GM21576 (cell line): ENCODE measurements around the gene MYEOV.

Experiments used
- ATAC-seq: cut with Tn5 transposase; IDR thresholded peaks from one replicate; pipeline ENCODE4 v1.9.1; 2021; ENCODE audit warnings: mild to moderate bottlenecking, moderate library complexity; ENCODE audit not compliant: unreplicated experiment

Gene MYEOV

DNA sequence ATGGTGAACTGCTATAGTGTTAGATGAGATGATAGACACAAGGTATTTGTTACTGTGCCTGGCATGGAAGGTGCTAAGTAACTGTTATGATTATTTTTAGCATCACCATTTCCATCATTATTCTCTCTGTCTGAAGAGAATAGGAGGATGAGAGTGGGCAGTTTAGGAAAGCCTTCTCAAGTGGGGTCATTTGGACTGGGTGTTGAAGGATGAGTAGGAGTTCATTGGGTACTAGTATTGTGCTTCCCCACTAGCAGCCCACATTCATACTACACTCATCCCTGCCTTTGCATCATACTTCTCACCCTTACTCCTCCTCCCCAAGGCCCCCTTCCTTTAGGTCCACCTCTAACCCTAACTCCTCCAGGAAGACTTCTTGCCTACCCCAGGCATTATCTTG is 20.6 kb downstream of the MYEOV start:
- ATAC-seq: no peak

DNA sequence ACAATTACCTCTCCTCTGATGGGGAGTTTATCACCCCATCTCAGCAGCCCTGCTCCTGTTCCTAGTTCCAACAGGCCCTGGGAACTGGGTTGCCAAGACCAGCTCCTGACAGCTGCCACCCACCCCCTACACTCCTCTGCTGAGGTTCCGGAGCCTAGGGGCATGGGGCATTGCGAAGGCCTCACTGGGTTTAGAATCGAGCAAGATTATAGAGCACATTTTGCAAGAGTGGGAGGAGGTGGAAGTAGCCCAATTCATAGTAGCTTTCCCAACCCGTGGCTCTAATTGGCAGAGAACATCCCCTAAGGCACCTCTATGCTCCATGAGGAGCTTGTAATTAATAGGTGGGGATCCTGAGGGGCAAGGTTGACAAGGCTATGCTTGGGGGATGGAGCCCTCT is 23.0 kb downstream of the MYEOV start:
- ATAC-seq: no peak

DNA sequence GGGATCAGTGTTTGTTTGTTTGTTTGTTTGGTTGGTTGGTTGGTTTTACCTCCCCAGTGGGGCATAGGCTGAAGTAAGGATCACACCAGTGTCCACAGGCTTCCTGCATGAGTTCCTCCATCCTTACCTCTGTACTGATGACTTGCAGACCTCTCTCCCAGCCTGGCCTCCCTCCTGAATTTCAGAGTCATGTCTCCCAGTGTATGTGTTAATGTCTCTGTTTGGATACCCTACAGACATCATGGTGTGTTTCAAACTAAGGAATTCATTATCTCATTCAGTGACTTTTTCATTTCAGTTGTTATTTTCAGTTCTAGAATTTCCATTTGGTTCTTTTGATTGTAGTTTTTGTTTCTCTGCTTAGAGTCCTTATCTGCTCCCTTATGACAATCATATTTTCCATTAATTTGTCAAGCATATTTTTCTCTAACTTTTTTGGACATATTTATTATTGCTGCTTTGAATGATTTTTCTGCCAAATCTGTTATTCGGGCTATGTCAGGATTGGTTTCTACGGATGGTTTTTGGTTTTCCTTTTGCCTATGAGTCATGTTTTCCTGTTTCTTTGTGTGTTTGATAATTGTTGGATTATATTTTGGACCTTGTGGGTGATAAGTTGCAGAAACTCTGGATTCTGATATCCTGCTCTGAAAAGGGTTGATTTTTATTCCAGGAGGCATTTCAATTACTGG is 23.6 kb downstream of the MYEOV start:
- ATAC-seq: no peak

DNA sequence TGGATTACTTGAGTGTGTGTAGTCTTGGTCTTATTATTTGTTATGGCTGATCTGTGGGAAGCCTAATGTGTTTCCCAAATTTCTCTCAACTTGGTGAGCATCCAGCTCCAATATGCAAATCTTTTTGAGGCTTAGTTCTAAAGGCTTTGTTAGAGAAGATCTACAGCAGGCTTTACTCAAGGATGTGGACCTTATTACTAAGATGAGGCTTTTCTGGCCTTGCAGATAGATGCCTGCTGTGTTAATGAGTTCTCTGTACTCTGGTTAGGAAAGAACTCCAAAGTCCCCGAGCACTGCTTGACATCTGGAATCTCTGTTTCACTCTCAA is 24.1 kb downstream of the MYEOV start:
- no peak for ATAC-seq

DNA sequence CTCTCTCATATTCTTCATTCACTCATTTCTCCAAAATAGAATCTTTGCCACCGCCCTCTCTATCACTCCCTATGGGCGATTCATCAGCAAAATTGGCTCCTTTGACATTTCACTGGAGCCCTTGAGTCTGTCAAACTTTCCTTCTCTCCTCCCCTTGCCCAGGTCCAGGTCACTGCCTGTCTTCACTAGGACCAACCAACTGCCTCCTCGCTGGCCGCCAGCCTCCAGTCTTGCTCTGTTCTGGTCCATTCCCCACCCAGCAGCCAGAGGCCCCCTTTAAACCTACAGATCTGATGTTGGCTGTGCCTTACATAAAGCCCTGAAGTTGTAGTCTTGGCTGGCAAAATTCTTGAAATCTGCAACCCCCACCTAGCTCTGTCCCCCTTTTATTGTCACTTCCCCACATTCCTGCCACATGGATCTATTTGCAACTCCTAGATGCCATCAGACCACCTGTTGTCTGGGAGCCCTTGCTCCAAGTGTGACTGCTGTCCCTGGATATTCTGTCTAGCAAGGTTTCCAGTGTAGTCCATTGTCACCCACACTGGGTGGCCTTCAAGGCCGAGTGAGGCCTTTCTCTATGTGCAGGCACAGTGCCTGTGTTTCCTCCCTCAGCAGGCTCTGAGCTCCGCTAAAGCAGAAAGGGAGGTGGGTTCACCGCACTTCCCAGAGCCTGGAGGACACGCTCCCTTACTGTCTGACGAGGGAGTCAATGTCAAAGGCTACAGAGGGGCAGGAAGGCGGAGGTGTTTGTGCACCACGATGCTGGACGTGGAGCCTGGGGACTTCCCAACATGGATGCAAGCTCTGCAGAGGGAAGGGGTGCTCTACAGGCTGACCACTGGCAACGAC is 25.5 kb downstream of the MYEOV start:
- ATAC-seq: no peak

DNA sequence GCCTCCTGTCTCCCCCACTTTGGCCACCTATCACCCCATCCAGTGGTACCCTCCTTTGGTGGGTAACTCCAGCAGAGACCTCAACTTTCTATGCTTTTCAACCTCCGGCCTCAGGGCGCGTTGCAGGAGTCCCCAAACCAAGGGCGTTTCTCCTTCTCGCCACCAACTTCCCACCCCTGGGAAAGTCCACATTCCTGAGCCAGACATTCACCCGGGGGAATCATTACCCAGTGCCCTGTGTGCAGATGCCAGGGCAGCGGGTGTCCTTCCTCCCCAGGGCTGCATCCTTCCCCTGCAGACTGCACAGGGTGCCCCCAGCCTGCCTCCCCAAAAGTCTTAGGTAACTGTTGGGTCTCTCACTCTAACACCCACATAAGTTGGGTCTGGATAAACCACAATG is 26.4 kb downstream of the MYEOV start:
- no peak for ATAC-seq

DNA sequence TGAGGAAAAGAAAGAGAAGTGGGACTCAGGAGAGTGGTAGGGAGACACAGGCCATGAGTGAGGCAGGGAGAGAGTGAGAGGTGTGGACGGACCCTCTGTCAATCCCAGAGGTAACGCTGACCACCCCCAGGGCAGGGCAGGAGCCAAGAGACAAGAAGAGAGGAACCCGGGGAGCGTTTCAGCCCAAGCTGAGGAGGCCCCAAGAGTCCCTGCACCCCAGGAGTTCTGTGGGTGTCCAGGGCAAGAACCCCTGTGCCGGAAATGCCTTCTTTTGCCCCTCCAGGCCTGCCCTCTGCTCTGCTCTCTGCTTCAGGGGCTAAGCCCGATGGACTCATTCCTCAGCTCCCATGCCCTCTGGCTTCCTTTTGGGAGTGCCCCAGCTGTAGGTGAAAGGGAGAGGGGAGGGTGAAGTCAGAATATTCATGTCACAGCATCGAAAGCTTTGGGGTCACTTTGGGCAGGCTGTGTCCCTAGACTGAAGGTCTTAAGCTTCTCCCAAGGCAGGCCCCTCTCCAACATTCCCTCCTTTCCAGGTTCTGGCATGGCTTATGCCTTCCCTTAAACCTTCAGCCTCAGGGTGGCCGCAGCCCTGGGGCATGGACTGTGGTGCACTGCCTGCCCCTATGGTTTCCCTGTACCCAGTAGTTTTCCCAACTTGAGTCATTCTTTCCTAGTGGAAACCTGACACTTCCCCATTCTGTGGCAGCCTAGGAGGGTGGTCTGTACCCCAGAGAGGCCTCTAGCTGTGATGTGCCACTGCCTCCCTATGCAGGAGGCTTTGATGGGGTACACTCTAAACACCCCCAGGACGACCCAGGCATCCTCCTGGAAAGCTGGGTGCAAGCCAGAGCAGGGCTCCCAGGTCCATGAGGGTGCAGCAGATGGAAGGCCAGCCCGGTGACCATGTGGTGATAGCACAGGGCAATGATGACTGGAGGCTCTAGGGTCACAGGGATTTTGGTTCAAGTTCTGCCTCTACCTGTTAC is 27.1 kb downstream of the MYEOV start:
- no peak for ATAC-seq

DNA sequence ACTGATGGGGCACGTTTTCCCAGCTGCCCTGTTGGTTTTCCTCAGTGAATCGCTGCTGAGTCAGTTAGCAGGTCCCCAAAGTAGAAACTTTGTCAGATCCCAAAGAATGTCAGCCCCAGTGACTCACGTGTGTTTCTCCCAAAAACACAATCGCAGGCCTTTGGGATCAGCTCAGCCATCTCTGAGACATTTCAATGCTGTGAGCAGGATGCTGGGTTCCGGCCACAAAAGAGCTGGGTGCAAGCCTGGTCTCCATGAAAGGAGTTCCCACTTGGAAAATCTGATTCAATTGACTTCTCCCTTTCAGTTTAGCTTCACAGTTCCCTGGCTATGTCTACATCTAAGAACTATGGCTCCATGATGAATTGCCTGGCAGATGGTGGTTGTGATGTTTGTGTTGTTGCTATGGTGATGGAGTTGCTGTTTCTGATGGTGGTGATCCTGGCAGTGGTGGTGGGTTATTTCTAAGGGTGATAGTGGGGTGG is 28.0 kb downstream of the MYEOV start:
- ATAC-seq: no peak

DNA sequence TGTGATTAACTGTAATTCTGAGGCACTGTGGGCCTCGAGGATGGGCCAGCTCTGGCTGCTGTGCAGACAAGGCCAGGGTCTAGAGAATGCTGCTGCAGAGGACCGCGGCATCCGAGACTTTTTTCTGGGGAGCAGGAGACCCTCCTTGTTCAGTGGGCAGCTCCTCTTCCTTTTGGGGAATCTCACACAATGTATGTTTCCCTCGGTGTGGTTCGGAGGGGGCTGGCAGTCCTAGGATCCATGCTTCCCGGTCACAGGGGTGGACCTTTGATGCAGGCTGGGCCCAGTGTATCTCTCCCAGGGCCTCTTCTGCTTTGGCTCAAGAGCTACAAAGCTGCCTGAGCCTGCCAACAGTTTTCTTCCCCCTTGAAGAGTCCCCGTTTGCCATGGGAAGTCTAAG is 31.5 kb downstream of the MYEOV start:
- no peak for ATAC-seq

DNA sequence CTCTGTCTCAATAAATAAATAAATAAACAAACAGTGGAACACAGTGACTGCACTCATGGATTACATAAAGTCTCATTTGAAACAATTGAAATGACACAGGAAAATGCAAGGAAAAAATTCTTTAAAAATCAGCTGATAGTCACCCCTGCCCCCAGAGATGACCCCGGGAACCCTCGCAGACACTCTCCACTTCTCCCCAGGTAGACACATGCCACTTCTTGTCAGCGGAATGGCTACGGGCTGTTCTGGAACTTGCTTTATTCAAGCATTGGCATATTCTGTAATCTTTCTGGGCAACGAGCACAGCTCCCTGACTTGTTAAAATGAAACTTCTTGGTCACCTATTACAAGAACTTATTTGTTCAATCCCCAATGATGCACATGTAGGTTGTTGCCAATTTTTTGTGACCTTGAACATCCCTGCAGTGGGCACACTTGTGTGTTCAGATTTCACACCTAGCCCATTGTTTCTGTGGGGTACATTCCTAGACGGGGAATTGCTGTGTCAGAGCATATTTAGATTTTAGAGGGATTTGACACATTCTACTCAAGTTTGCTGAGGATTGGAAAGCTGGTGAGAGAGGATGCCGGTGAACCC is 32.8 kb downstream of the MYEOV start:
- no peak for ATAC-seq

DNA sequence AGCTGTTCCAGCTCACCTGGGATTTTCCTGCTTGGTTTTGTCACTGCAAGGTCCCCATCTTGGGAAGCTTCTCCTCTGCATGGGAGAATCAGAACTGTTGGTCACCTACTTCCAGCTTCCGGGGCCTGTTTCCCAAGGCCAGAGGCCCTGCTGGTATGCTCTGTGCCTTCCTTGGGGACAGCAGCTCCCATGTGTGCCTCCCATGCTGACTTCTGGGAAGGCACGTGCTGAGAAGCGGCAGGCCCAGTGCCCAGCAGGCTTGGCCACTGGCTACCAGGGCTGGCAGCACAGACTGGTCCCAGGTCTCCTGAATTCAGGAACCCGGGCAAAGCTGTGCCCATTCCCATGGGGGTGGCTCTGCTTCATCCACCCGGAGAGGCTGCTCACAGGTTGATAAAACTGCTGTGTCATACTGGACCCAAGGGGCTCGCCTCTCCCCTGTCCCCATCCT is 33.8 kb downstream of the MYEOV start:
- ATAC-seq: no peak

DNA sequence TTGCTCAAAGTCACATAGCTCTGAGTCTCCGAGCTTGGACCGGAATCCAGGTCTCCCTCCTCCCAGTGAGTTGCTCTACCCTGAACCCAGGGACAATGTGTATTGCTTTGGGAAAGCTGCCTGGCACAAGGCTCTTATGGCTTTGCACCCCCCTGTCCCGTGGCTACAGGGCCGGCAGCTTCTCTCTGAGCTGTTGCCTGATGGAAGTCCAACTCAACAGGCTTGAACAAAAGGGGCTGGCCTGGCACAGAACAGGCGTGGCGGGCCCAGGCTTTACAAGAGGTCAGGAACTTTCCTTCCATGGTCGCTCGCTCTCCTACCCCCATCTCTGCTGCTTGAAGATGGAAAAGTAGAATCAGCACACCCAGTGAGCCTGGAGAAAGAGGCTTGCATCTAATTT is 34.3 kb downstream of the MYEOV start:
- ATAC-seq: no peak

DNA sequence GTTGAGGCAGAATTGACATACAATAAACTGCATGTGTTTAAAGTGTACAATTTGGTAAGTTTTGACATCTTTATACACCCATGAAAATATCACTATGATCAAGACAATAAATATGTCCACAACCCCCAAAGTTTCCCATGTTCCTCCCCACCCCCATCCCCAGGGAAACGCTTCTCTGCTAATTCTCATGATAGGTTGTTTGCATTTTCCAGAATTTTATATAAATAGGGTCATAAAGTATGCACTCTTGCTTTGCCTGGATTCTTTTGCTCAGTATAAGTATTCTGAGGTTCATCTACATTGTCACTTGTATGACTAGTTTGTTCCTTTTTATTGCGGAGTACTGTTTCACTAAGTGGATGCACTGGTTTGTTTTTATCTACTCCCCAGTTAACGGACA is 35.6 kb downstream of the MYEOV start:
- ATAC-seq: no peak

DNA sequence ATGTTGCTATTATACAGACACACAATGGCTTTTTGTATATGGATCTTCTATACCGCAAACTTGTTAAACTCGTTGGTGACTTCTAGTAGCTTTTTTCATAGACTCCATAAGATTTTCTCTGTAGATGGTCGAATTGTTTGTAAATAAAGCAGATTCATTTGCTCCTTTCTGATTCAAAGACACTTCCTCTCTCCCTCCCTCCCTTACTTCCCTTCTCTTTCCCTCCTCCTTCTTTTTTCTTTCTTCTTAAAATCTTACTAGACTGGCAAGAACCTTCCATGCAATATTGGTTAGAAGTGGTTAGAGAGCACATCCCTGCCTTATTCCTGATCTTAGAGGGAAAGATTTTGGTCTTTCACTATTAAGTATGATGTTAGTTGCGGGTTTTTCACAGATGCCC is 36.4 kb downstream of the MYEOV start:
- ATAC-seq: no peak

DNA sequence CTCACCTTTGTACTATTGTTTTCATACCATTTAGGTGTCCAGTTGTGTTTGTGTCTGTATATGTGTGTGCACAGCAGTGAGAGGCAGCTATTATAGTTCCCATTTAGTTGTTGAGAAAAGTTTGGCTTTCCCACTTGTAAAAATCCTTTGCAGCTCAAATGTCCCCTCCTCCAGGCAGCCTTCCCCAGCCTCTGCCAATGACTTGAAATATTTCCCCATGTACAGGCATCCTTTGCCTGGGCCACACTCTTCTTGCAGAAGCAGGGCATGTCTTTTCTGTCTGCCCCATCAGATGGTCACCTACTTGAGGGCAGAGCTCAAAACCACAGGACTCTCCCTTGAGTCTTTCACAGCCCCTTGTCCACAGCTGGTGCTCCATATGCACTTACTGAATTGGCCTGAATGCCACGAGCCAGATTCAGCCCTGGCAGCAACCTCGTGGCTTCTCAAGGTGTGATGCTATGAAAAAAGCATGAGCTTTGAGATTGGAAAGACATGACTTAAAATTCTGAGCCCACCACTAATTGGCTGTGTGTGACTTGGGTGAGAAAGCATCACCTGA is 39.3 kb downstream of the MYEOV start:
- no peak for ATAC-seq

DNA sequence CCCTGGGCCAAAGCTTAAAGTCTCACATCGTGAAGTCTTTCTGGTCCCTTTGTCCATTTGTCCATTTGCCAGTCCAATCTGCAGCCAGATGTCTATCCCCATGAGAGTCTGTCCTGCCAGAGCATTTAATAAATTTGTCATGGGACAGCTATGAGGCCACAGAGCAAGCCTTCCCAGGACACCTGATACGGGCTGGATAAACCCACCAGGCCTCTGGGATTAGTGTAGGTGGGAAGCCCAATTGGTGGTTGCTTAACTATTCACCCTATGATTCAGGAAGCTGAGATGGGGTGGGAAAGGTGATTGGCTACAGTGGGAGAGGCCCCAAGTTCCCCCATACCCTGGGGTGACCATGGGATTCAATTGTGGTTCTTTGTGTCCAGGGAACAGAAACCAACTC is 39.9 kb downstream of the MYEOV start:
- ATAC-seq: no peak

DNA sequence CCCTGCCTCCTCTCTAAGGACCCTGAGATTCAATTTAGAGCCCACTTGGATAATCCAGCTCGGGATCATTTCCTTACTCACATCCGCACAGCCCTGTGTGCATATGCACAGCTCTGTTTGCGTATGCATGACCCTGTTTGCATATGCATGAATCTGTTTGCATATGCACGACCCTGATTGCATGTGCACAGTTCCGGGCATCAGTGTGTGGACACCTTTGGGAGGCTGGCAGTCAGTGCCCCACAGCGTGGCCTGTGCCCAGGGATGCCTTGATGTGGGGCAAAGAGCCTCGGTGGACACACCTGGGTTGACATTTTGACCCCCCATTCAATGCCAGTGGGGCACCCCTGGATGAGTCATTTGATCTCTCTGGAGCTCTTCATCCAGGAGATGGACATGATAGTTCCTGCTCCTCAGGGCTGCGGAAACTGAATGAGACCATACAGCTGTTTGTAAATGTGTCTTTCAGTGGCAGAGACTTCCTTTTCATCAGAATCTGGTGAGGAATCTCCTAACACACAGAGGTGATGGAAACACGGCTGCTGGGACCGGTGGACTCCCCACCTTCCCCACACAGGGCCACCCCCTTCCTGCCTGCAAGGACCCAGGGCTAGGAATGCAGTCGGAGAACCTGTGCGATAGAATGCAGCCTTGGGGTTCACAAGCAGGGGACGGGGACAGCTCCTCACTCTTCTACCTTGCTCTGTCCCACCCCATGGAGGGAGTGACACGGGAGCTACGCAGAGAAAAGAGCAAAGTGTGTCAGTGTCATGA is 41.2 kb downstream of the MYEOV start:
- no peak for ATAC-seq

DNA sequence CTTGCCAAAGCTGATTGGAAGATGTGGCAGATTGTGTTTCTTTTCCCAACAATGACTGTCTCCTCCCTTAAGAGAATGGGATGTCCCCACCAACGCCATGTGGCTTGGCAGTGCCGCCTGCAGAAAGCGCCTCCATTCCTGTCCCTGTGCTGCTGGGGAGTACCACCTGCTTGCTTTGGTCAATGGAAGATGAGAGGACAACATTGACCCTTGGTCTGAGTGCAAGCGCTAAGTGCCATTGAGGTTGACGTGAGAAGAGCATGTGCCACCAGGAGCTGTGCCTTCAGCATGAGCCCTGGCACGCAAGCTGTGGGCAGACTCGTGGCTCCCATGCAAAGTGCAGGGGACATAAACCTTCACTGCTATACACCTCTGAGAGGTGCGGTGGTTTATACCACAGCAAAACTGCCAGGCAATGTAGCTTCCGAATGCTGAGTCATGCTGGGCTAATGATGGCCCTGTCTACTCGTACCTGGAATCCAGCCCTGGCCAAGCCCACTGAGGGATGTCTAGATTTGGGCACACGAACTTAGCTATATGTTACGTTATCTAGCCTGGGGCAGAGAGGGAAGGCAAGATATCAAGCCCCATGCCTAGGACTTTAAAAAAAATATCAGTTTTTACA is 41.9 kb downstream of the MYEOV start:
- no peak for ATAC-seq

DNA sequence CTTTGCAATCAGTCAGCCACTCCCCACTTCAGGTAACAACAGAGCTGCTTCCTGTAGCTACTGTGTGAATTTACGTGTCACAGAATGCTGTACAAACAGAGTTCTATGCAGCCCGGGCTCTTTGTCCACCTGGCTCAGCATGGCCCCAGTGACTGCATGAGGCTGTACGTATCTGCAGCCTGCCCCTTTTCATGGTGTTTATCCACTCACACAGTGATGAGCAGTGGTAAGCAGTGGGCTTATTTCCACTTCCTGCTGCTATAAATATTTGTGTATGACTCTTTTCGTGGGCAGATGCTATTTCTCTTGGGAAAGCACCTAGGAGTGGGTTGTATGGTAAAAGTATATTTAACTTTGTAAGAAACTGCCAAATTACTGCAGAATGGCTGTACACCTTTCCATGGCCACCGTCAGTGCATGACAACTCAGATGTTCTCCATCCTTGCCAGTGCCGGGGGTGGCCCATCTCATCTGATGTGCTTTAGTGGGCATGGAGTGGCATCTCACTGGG is 43.3 kb downstream of the MYEOV start:
- no peak for ATAC-seq
